HepG2 (cell line): ENCODE results near the gene SYNGR4. TPM values are rescaled to one million over a fixed set of nuclear protein-coding genes. Genes with fewer than 3 reads are reported as not detected.
A peak's percentile ranks its signal among the peaks of the same experiment; 100 is the strongest.

Experiments used
- BCL6 ChIP-seq: IDR thresholded peaks from 2 replicates; pipeline ENCODE4 v1.6.1; 2016; ENCODE audit warnings: missing genetic modification reagents, missing compliant biosample characterization
- DNMT1 ChIP-seq: sonication (generic); formaldehyde crosslinking; IDR thresholded peaks from 2 replicates; pipeline ENCODE4 v1.5.1; 2020; ENCODE audit warnings: mild to moderate bottlenecking, missing genetic modification reagents
- EEA1 ChIP-seq: sonication (generic); formaldehyde crosslinking; IDR thresholded peaks from 2 replicates; pipeline ENCODE4 v1.5.1; 2020; ENCODE audit warnings: mild to moderate bottlenecking, missing genetic modification reagents, borderline replicate concordance
- EP300 ChIP-seq, 3 experiments: sonication (generic) in 1 of 3; formaldehyde crosslinking in 1 of 3; IDR thresholded peaks; 2 replicates each; pipeline versions ENCODE4 v1.5.1 to v1.6.1; 2011 to 2020; ENCODE audit warnings: low read depth in 2 of 3, low read length in 2 of 3, borderline replicate concordance in 1 of 3, improper control_type of control experiment in 1 of 3, mild to moderate bottlenecking in 1 of 3, missing genetic modification reagents in 1 of 3, moderate library complexity in 1 of 3
- ESRRA ChIP-seq: sonication (generic); formaldehyde crosslinking; IDR thresholded peaks from 2 replicates; pipeline ENCODE4 v1.5.1; 2020; ENCODE audit warnings: mild to moderate bottlenecking, low read depth, missing genetic modification reagents
- MAZ ChIP-seq, 2 experiments: sonication (generic) in 1 of 2; formaldehyde crosslinking in 1 of 2; IDR thresholded peaks; 2 replicates each; pipeline versions ENCODE4 v1.5.0 to v1.6.1; 2012 to 2020; ENCODE audit warnings: low read depth in 2 of 2, mild to moderate bottlenecking in 2 of 2, borderline replicate concordance in 1 of 2, improper control_type of control experiment in 1 of 2, low read length in 1 of 2, missing genetic modification reagents in 1 of 2, moderate library complexity in 1 of 2
- MIER2 ChIP-seq: IDR thresholded peaks from 2 replicates; pipeline ENCODE4 v1.6.1; 2016; ENCODE audit warnings: missing biosample characterization, missing genetic modification reagents
- MIER3 ChIP-seq: IDR thresholded peaks from 2 replicates; pipeline ENCODE4 v1.6.1; 2016; ENCODE audit warnings: missing compliant biosample characterization, borderline replicate concordance
- NFIC ChIP-seq: IDR thresholded peaks from 2 replicates; pipeline ENCODE4 v1.6.1; 2012; ENCODE audit warnings: mild to moderate bottlenecking, low read length, inconsistent platforms
- SIX4 ChIP-seq: sonication (generic); formaldehyde crosslinking; IDR thresholded peaks from 2 replicates; pipeline ENCODE4 v1.4.0; 2020; ENCODE audit warnings: missing genetic modification reagents
- TOE1 ChIP-seq: sonication (generic); formaldehyde crosslinking; IDR thresholded peaks from 2 replicates; pipeline ENCODE4 v1.4.0; 2020; ENCODE audit warnings: mild to moderate bottlenecking, missing genetic modification reagents
- ZNF160 ChIP-seq: sonication (generic); formaldehyde crosslinking; IDR thresholded peaks from 2 replicates; pipeline ENCODE4 v1.8.0; 2022; ENCODE audit warnings: mild to moderate bottlenecking, inconsistent platforms, missing genetic modification reagents
- ZNF777 ChIP-seq: sonication (generic); formaldehyde crosslinking; IDR thresholded peaks from 2 replicates; pipeline ENCODE4 v1.4.0; 2020; ENCODE audit warnings: missing genetic modification reagents
- polyA plus RNA-seq, 8 experiments: library from polyadenylated mRNA; depleted of rRNA in 3 of 8; stranded (reverse) in 7 of 8; unstranded in 1 of 8; fragments of >200 nt; fragmentation: Illumina TruSeq in 4 of 8; extraction: Trizol in 4 of 8; gene quantifications; 2 replicates each; pipeline versions ENCODE4 v1.2.1 to v1.2.3, GENCODE V29; 2011 to 2016; ENCODE audit warnings: low read depth in 4 of 8, missing spikeins in 1 of 8, mixed read lengths in 1 of 8; ENCODE audit not compliant: insufficient read depth in 1 of 8
- total RNA-seq, 5 experiments: library from RNA; depleted of rRNA; stranded (reverse); fragments of >200 nt; fragmentation: Illumina TruSeq; extraction: Trizol; gene quantifications; 2 replicates each; pipeline ENCODE4 v1.2.3, GENCODE V29; 2016; ENCODE audit warnings: low read depth in 1 of 5
- TF ChIP-seq, protein P1 (sequence below): sonication (generic); formaldehyde crosslinking; IDR thresholded peaks from 2 replicates; pipeline ENCODE4 v1.4.0; 2020; ENCODE audit warnings: missing genetic modification reagents
- TF ChIP-seq, protein P2 (sequence below), 2 experiments: IDR thresholded peaks; 2 replicates each; pipeline ENCODE4 v1.6.1; 2011 to 2012; ENCODE audit warnings: low read length in 2 of 2, borderline replicate concordance in 1 of 2, low read depth in 1 of 2, mild to moderate bottlenecking in 1 of 2, moderate library complexity in 1 of 2
- TF ChIP-seq, protein P3 (sequence below): sonication (generic); formaldehyde crosslinking; IDR thresholded peaks from 2 replicates; pipeline ENCODE4 v1.8.0; 2022; ENCODE audit warnings: mild to moderate bottlenecking, missing genetic modification reagents, borderline replicate concordance

The SYNGR4 gene
- total and polyA plus RNA-seq, 2 of the 13 experiments (the other 11 are each of a cell fraction or from before 2014, with no cell fraction given) = not detected

DNA sequence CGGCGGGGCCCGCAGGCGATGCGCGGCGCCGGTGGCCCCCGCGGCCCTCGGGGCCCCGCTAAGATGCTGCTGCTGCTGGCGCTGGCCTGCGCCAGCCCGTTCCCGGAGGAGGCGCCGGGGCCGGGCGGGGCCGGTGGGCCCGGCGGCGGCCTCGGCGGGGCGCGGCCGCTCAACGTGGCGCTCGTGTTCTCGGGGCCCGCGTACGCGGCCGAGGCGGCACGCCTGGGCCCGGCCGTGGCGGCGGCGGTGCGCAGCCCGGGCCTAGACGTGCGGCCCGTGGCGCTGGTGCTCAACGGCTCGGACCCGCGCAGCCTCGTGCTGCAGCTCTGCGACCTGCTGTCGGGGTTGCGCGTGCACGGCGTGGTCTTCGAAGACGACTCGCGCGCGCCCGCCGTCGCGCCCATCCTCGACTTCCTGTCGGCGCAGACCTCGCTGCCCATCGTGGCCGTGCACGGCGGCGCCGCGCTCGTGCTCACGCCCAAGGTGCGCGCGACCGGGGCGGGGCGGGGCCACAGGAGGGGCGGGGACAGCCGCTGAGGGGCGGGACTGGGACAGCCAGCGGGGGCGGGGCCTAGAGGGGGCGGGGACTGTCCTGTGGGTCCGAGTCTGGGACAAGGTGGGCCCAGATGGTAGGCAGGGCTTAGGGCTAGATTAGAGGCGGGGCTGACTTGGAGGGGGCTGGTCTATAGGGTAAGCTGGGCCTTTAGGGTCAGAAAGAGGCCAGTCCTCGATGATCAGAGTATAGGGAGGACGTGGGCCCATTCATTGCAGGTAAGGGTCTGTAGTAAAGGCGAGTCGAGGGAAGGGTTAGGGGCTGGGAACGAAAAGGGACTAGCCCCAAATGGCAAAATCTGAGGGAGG lies 34.4 kb downstream of the SYNGR4 start (continued):
- TF ChIP-seq, protein P1, sequence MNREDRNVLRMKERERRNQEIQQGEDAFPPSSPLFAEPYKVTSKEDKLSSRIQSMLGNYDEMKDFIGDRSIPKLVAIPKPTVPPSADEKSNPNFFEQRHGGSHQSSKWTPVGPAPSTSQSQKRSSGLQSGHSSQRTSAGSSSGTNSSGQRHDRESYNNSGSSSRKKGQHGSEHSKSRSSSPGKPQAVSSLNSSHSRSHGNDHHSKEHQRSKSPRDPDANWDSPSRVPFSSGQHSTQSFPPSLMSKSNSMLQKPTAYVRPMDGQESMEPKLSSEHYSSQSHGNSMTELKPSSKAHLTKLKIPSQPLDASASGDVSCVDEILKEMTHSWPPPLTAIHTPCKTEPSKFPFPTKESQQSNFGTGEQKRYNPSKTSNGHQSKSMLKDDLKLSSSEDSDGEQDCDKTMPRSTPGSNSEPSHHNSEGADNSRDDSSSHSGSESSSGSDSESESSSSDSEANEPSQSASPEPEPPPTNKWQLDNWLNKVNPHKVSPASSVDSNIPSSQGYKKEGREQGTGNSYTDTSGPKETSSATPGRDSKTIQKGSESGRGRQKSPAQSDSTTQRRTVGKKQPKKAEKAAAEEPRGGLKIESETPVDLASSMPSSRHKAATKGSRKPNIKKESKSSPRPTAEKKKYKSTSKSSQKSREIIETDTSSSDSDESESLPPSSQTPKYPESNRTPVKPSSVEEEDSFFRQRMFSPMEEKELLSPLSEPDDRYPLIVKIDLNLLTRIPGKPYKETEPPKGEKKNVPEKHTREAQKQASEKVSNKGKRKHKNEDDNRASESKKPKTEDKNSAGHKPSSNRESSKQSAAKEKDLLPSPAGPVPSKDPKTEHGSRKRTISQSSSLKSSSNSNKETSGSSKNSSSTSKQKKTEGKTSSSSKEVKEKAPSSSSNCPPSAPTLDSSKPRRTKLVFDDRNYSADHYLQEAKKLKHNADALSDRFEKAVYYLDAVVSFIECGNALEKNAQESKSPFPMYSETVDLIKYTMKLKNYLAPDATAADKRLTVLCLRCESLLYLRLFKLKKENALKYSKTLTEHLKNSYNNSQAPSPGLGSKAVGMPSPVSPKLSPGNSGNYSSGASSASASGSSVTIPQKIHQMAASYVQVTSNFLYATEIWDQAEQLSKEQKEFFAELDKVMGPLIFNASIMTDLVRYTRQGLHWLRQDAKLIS (CRISPR knock-in tag) = no peak
- TF ChIP-seq EEA1 (CRISPR knock-in tag) (no peak), ZNF777 (CRISPR knock-in tag) (peak; percentile 96), MIER3 (CRISPR knock-in tag) (no peak), BCL6 (CRISPR knock-in tag) (no peak), ZNF160 (CRISPR knock-in tag) (no peak), SIX4 (CRISPR knock-in tag) (no peak), ESRRA (CRISPR knock-in tag) (no peak), MAZ (IDR thresholded peaks at IDR 0.05; ENCODE audit: borderline replicate concordance, low read depth, low read length) (no peak), MAZ (CRISPR knock-in tag; IDR thresholded peaks at IDR 0.05; ENCODE audit: low read depth) (0 out of 2 replicates have a peak, but pooled peaks have one; percentile 24), DNMT1 (CRISPR knock-in tag) (0 out of 2 replicates have a peak, but pooled peaks have one; percentile 45), TOE1 (CRISPR knock-in tag) (no peak), EP300 (IDR thresholded peaks at IDR 0.05; ENCODE audit: low read depth in 2 of 2, low read length in 2 of 2) (no peak), EP300 (CRISPR knock-in tag; IDR thresholded peaks at IDR 0.05; ENCODE audit: borderline replicate concordance) (no peak), MIER2 (CRISPR knock-in tag) (no peak), NFIC (no peak)
- TF ChIP-seq, protein P2, sequence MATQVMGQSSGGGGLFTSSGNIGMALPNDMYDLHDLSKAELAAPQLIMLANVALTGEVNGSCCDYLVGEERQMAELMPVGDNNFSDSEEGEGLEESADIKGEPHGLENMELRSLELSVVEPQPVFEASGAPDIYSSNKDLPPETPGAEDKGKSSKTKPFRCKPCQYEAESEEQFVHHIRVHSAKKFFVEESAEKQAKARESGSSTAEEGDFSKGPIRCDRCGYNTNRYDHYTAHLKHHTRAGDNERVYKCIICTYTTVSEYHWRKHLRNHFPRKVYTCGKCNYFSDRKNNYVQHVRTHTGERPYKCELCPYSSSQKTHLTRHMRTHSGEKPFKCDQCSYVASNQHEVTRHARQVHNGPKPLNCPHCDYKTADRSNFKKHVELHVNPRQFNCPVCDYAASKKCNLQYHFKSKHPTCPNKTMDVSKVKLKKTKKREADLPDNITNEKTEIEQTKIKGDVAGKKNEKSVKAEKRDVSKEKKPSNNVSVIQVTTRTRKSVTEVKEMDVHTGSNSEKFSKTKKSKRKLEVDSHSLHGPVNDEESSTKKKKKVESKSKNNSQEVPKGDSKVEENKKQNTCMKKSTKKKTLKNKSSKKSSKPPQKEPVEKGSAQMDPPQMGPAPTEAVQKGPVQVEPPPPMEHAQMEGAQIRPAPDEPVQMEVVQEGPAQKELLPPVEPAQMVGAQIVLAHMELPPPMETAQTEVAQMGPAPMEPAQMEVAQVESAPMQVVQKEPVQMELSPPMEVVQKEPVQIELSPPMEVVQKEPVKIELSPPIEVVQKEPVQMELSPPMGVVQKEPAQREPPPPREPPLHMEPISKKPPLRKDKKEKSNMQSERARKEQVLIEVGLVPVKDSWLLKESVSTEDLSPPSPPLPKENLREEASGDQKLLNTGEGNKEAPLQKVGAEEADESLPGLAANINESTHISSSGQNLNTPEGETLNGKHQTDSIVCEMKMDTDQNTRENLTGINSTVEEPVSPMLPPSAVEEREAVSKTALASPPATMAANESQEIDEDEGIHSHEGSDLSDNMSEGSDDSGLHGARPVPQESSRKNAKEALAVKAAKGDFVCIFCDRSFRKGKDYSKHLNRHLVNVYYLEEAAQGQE (IDR thresholded peaks at IDR 0.05; ENCODE audit: borderline replicate concordance in 1 of 2, low read depth in 1 of 2, low read length in 2 of 2) = no peak
- TF ChIP-seq, protein P3, sequence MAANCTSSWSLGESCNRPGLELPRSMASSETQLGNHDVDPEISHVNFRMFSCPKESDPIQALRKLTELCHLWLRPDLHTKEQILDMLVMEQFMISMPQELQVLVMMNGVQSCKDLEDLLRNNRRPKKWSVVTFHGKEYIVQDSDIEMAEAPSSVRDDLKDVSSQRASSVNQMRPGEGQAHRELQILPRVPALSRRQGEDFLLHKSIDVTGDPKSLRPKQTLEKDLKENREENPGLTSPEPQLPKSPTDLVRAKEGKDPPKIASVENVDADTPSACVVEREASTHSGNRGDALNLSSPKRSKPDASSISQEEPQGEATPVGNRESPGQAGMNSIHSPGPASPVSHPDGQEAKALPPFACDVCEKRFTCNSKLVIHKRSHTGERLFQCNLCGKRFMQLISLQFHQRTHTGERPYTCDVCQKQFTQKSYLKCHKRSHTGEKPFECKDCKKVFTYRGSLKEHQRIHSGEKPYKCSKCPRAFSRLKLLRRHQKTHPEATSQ = no peak
